Peyer's patch (tissue), 4 donors: Measurements from ENCODE around the gene ENG.

Experiments
- CTCF ChIP-seq, 6 experiments: fragments of 450-650 bp in 4 of 6; fragments of 200-600 bp in 2 of 6; sonication (generic) in 1 of 6; IDR thresholded peaks; one replicate each; pipeline ENCODE4 v1.5.1; 2017 to 2019; ENCODE audit warnings: antibody characterized with exemption in 6 of 6, mild to moderate bottlenecking in 3 of 6, moderate library complexity in 1 of 6
- POLR2A ChIP-seq, 2 donors: fragments of 450-650 bp; IDR thresholded peaks; one replicate each; pipeline ENCODE4 v1.5.1; 2017; ENCODE audit warnings: antibody characterized with exemption in 2 of 2, mild to moderate bottlenecking in 2 of 2, moderate library complexity in 2 of 2

DNA sequence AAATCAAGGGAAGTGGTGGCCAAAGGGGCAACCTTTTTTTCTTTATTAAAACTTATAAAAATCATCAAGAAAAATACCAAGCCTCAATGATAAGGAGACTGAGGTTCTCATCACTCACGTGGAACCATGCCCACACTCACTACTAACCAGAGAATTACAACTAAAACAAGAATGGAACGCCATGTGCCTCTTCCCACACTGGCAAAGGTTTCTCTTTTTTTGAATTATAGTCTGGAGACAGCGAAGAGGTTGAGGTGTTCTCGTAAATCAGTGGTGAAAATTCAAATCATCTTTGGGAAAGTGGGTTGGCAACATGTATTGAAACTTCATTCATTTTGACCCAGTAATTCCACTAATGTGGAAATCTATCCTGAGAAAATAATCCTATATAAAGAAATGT, 32.4 kb downstream of the ENG start:
- no peak for TF ChIP-seq POLR2A (IDR thresholded peaks at IDR 0.05)
- no peak for TF ChIP-seq CTCF (IDR thresholded peaks at IDR 0.05)
